Prostate gland (tissue), 2 donors: ENCODE results near the gene STAMBPL1.

Experiments
- CTCF ChIP-seq, 4 experiments: fragments of 200-600 bp in 2 of 4; fragments of 450-650 bp in 2 of 4; sonication (generic) in 2 of 4; IDR thresholded peaks; 1 replicate in 3 of 4; 2 replicates in 1 of 4; pipeline ENCODE4 v1.5.1; 2016 to 2019; ENCODE audit warnings: antibody characterized with exemption in 4 of 4, mild to moderate bottlenecking in 2 of 4, moderate library complexity in 2 of 4
- POLR2A ChIP-seq: fragments of 450-650 bp; IDR thresholded peaks from one replicate; pipeline ENCODE4 v1.6.1; 2016; ENCODE audit warnings: antibody characterized with exemption, mild to moderate bottlenecking

- TF ChIP-seq CTCF (IDR thresholded peaks at IDR 0.05) (no peak), POLR2A (no peak)
Observed at GRCh38 chr10:88944813-88945212, 64.8 kb downstream of the STAMBPL1 start.
